HG03378 (cell line): Measurements from ENCODE around the gene RFT1.

Experiments
- ATAC-seq: cut with Tn5 transposase; IDR thresholded peaks from one replicate; pipeline ENCODE4 v1.9.1; 2021; ENCODE audit warnings: mild to moderate bottlenecking, moderate library complexity; ENCODE audit not compliant: unreplicated experiment

The RFT1 gene

GRCh38 chr3:53129344-53129743 is 891 bp downstream of the RFT1 start:
- no peak for ATAC-seq

- no peak for ATAC-seq
These were observed 3.6 kb downstream of the RFT1 start for GRCh38 chr3:53126601-53127000.

- ATAC-seq, result no peak
These were observed 6.3 kb downstream of the RFT1 start for GRCh38 chr3:53123953-53124352.

- ATAC-seq, result no peak
These were observed 6.7 kb downstream of the RFT1 start for GRCh38 chr3:53123510-53123909.

- ATAC-seq, result no peak
These were observed 7.3 kb downstream of the RFT1 start for GRCh38 chr3:53122933-53123305.

GRCh38 chr3:53122255-53122932 is 7.8 kb downstream of the RFT1 start:
- ATAC-seq, result no peak

GRCh38 chr3:53120336-53120735 is 9.9 kb downstream of the RFT1 start:
- ATAC-seq, result no peak

- no peak for ATAC-seq
These were observed 13.3 kb downstream of the RFT1 start for GRCh38 chr3:53116956-53117355.

GRCh38 chr3:53114412-53115074 is 15.7 kb downstream of the RFT1 start:
- ATAC-seq, result no peak

GRCh38 chr3:53114011-53114400 is 16.2 kb downstream of the RFT1 start:
- peak; percentile 53 for ATAC-seq

- ATAC-seq, result no peak
These were observed 16.8 kb downstream of the RFT1 start for GRCh38 chr3:53113293-53114010.

- no peak for ATAC-seq
These were observed 18.4 kb downstream of the RFT1 start for GRCh38 chr3:53111822-53112221.

GRCh38 chr3:53109891-53110771 is 20.1 kb downstream of the RFT1 start:
- ATAC-seq, result no peak

- no peak for ATAC-seq
These were observed 21.0 kb downstream of the RFT1 start for GRCh38 chr3:53109190-53109589.

- no peak for ATAC-seq
These were observed 25.5 kb downstream of the RFT1 start for GRCh38 chr3:53104762-53105161.

GRCh38 chr3:53103397-53104296 is 26.6 kb downstream of the RFT1 start:
- ATAC-seq, result no peak

- ATAC-seq, result peak; percentile 76
These were observed 27.6 kb downstream of the RFT1 start for GRCh38 chr3:53102601-53103147.

GRCh38 chr3:53101956-53102355 is 28.3 kb downstream of the RFT1 start:
- no peak for ATAC-seq

- no peak for ATAC-seq
These were observed 29.3 kb downstream of the RFT1 start for GRCh38 chr3:53100818-53101466.
